GM12892 (cell line): ENCODE data around the gene NUDT12.

Experiments used
- POLR2A ChIP-seq: IDR thresholded peaks from 2 replicates; pipeline ENCODE4 v1.6.1; 2011; ENCODE audit warnings: low read depth, low read length, control low read depth
- POLR2AphosphoS5 ChIP-seq: IDR thresholded peaks from 2 replicates; pipeline ENCODE4 v1.6.1; 2011; ENCODE audit warnings: low read depth, low read length, control low read depth
- TAF1 ChIP-seq: IDR thresholded peaks from 2 replicates; pipeline ENCODE4 v1.6.1; 2011; ENCODE audit warnings: low read depth, mild to moderate bottlenecking, control low read depth, low read length, borderline replicate concordance

DNA sequence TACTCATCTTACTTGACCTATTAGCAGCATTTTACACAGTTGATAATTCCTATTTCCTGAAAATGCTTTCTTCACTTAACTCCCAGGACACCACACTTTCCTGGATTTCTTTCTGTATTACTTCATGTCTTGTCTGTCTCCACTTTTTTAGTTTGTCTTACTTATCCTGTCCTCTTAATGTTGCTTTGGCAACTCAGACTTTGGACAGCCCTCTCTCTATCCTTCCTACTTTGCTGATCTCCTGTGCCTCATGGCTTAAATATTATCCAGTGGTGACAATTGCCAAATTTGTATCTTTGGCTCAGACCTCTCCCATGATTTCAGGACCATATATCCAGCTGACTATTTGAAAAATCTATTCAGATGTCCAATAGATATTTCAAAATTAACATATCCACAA lies 39.8 kb upstream of the NUDT12 start:
- TF ChIP-seq POLR2A, result no peak
- TF ChIP-seq POLR2AphosphoS5, result no peak
- no peak for TF ChIP-seq TAF1
